Measurements from ENCODE around the gene HPCAL1.

- TF ChIP-seq POLR2A (IDR thresholded peaks at IDR 0.05; ENCODE audit: low read depth) (no peak), CTCF (IDR thresholded peaks at IDR 0.05) (no peak), EP300 (IDR thresholded peaks at IDR 0.05) (no peak)
Measured at GRCh38 chr2:10444463-10444862, 141.8 kb downstream of the HPCAL1 start.
